ENCODE results near the gene PGD.
A peak's percentile ranks its signal among the peaks of the same experiment; 100 is the strongest.

Gene PGD

DNA sequence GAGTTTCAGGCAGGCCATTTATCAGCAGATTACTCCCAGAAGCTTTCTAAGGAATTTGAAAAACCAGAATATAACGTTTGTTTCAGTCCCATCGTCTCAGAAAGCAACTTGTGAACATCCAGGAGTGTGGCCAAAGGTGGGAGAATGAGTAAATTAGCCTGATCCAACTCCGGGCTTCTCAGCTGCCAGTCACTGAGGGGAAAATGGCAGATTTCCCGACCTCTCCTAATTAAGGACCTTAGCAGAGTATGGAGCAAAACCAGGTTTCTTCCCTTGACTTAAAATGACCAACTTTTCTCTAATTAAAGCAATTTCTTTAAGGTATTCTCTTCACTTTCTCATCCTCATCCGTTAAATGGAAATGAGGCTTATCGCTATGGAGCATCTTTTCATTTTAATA is 52.0 kb downstream of the PGD start:
- no peak overlapping the region for H3K9ac ChIP-seq (ENCODE audit: low read length)
- H3K4me2 ChIP-seq (ENCODE audit: low read length), result no peak overlapping the region
- no peak overlapping the region for H3K27ac ChIP-seq (ENCODE audit: low read depth, low read length, poor library complexity, severe bottlenecking)

GRCh38 chr1:10451287-10451686 is 52.4 kb downstream of the PGD start:
- H3K79me2 ChIP-seq (ENCODE audit: insufficient read depth, low read length), result no peaks in the 10 kb centered on the region
- H3K36me3 ChIP-seq (ENCODE audit: insufficient read depth, low read length), result no peaks in the 10 kb centered on the region; the same call in 1 of the 2 replicates
- H3K27ac ChIP-seq (ENCODE audit: low read depth, low read length, poor library complexity, severe bottlenecking), result no peak overlapping the region
- no peaks in the 10 kb centered on the region for H3K27me3 ChIP-seq (ENCODE audit: insufficient read depth, low read length)
- TF ChIP-seq CTCF (IDR thresholded peaks at IDR 0.05; ENCODE audit: low read length) (no peak), EZH2 (IDR thresholded peaks at IDR 0.05; ENCODE audit: borderline replicate concordance, low read length) (no peak)
- H3K4me1 ChIP-seq (ENCODE audit: insufficient read depth, low read length, severe bottlenecking), result no peaks in the 10 kb centered on the region
- H3F3A ChIP-seq (ENCODE audit: insufficient read depth, low read length), result no peaks in the 10 kb centered on the region
- H3K9me2 ChIP-seq (ENCODE audit: low read depth, low read length), result no peaks in the 10 kb centered on the region
- no peaks in the 10 kb centered on the region for H4K20me1 ChIP-seq (ENCODE audit: insufficient read depth, low read length)
- H2AFZ ChIP-seq (ENCODE audit: low read length), result no peak overlapping the region
- H3K4me3 ChIP-seq (ENCODE audit: low read depth, low read length, poor library complexity, severe bottlenecking), result no peak overlapping the region
- no peak overlapping the region for H3K9ac ChIP-seq (ENCODE audit: low read length)
- H3K9me3 ChIP-seq (ENCODE audit: low read length), result no peaks in the 10 kb centered on the region
- H3K4me2 ChIP-seq (ENCODE audit: low read length), result no peak overlapping the region

More for the DNA sequence above, 52.0 kb downstream of the PGD start:
- H4K20me1 ChIP-seq (ENCODE audit: insufficient read depth, low read length), result no peaks in the 10 kb centered on the region
- no peaks in the 10 kb centered on the region for H3F3A ChIP-seq (ENCODE audit: insufficient read depth, low read length)
- no peaks in the 10 kb centered on the region; the same call in 1 of the 2 replicates for H3K36me3 ChIP-seq (ENCODE audit: insufficient read depth, low read length)
- H3K79me2 ChIP-seq (ENCODE audit: insufficient read depth, low read length), result no peaks in the 10 kb centered on the region
- no peaks in the 10 kb centered on the region for H3K9me2 ChIP-seq (ENCODE audit: low read depth, low read length)
- H2AFZ ChIP-seq (ENCODE audit: low read length), result no peak overlapping the region
- no peaks in the 10 kb centered on the region for H3K4me1 ChIP-seq (ENCODE audit: insufficient read depth, low read length, severe bottlenecking)
- no peak overlapping the region for H3K4me3 ChIP-seq (ENCODE audit: low read depth, low read length, poor library complexity, severe bottlenecking)
- no peaks in the 10 kb centered on the region for H3K9me3 ChIP-seq (ENCODE audit: low read length)
- TF ChIP-seq EZH2 (IDR thresholded peaks at IDR 0.05; ENCODE audit: borderline replicate concordance, low read length) (no peak), CTCF (IDR thresholded peaks at IDR 0.05; ENCODE audit: low read length) (no peak)
- no peaks in the 10 kb centered on the region for H3K27me3 ChIP-seq (ENCODE audit: insufficient read depth, low read length)

DNA sequence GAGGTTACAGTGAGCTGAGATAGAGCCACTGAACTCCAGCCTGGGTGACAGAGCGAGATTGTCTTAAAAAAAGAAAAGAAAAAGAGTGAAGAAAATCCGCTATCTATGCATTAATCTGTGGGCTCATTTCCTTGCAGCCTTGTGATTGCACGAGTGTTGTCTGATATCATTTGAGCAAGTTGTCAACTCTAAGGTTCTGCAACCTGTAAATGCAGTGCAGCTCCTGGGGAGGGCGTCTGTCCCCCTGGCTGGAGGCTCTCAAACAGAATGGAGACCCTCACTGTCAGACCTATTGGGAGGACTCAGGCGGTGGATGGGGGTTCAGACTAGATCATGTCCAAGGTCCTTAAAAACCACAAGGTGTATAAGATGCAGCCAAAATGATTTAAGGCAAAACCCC is 57.2 kb downstream of the PGD start:
- no peaks in the 10 kb centered on the region for H3K27me3 ChIP-seq (ENCODE audit: insufficient read depth, low read length)
- H3K9me2 ChIP-seq (ENCODE audit: low read depth, low read length), result no peaks in the 10 kb centered on the region
- H3K79me2 ChIP-seq (ENCODE audit: insufficient read depth, low read length), result no peaks in the 10 kb centered on the region
- no peaks in the 10 kb centered on the region for H3K9me3 ChIP-seq (ENCODE audit: low read length)
- no peaks in the 10 kb centered on the region for H4K20me1 ChIP-seq (ENCODE audit: insufficient read depth, low read length)
- TF ChIP-seq CTCF (IDR thresholded peaks at IDR 0.05; ENCODE audit: low read length), result peak; percentile 14; the same call in 1 of the 2 replicates
- TF ChIP-seq EZH2 (IDR thresholded peaks at IDR 0.05; ENCODE audit: borderline replicate concordance, low read length), result no peak
- no peak overlapping the region for H2AFZ ChIP-seq (ENCODE audit: low read length)
- no peak overlapping the region for H3K4me3 ChIP-seq (ENCODE audit: low read depth, low read length, poor library complexity, severe bottlenecking)
- H3K36me3 ChIP-seq (ENCODE audit: insufficient read depth, low read length), result peaks cover 23% of the 10 kb centered on the region
- H3K27ac ChIP-seq (ENCODE audit: low read depth, low read length, poor library complexity, severe bottlenecking), result no peak overlapping the region
- no peak overlapping the region for H3K4me2 ChIP-seq (ENCODE audit: low read length)
- no peak overlapping the region for H3K9ac ChIP-seq (ENCODE audit: low read length)
- H3F3A ChIP-seq (ENCODE audit: insufficient read depth, low read length), result no peaks in the 10 kb centered on the region
- no peaks in the 10 kb centered on the region for H3K4me1 ChIP-seq (ENCODE audit: insufficient read depth, low read length, severe bottlenecking)

All from OCI-LY1 (cell line).